ENCODE measurements around the gene RREB1. TPM values are rescaled to one million over a fixed set of nuclear protein-coding genes. Genes with fewer than 3 reads are reported as not detected.

Gene RREB1
- total and polyA plus RNA-seq, 2 of the 4 experiments (the other 2 are of a cell fraction) = 8.4 to 14.5 TPM

- in situ Hi-C loops (cut with MboI; ENCODE audit: low sequenced_read_pairs) = no loop called here
- no peak overlapping the region for H3K56ac ChIP-seq (ENCODE audit: extremely low read depth, insufficient read depth, low read length)
- dilution Hi-C loops (cut with HindIII; ENCODE audit: low sequenced_read_pairs, unreplicated experiment) = no loop called here
- H3K4ac ChIP-seq (ENCODE audit: low read depth, low read length) = no peak overlapping the region
- POLR2A ChIA-PET (ENCODE audit: unreplicated experiment) = no interaction called here
- H2BK120ac ChIP-seq (ENCODE audit: low read depth, low read length) = no peak overlapping the region
- H3K27me3 ChIP-seq (ENCODE audit: control insufficient read depth, insufficient read depth, low read length) = no peaks in the 10 kb centered on the region
- H3K23ac ChIP-seq (ENCODE audit: low read depth, low read length) = no peak overlapping the region
- no peak overlapping the region for H2AFZ ChIP-seq (replicated peaks; ENCODE audit: low read length, poor library complexity)
- no peak overlapping the region for H2BK15ac ChIP-seq (ENCODE audit: low read depth, low read length)
- no peak overlapping the region for H4K5ac ChIP-seq (ENCODE audit: low read depth, low read length)
- BruUV-seq (replicated peaks) = no TSS peak
- WGBS, 2 experiments (ENCODE audit: extremely low coverage in 2 of 2, insufficient read length in 1 of 2) = no CpG with 5 or more reads among the region's 2 CpGs
- H3K36me3 ChIP-seq (ENCODE audit: control insufficient read depth, insufficient read depth, low read length) = no peaks in the 10 kb centered on the region
- H3K27ac ChIP-seq (ENCODE audit: insufficient read depth, low read length) = no peak overlapping the region
- DNase-seq (no peak), ATAC-seq (ENCODE audit: low read depth) (no peak)
- H2BK5ac ChIP-seq (ENCODE audit: low read depth, low read length, poor library complexity, severe bottlenecking) = no peak overlapping the region
- H3K9me3 ChIP-seq (ENCODE audit: control insufficient read depth, insufficient read depth, low read length) = no peaks in the 10 kb centered on the region
- CTCF ChIA-PET = interaction anchor here (0.8 kb wide), 1 partner anchor 474 kb away, joined by 3 read pairs; no protein-coding TSS in a partner anchor
- peaks cover 28% of the 10 kb centered on the region for H3K4me1 ChIP-seq (ENCODE audit: control insufficient read depth, insufficient read depth, low read length)
- no peak overlapping the region for H3K9ac ChIP-seq (ENCODE audit: low read depth, low read length)
- peaks cover 32% of the 10 kb centered on the region for H4K20me1 ChIP-seq (ENCODE audit: insufficient read depth, low read length)
- peaks cover 26% of the 10 kb centered on the region for H3K9me1 ChIP-seq (ENCODE audit: insufficient read depth, low read length)
- H2AK5ac ChIP-seq (ENCODE audit: low read depth, low read length) = peak overlapping the region; percentile 11; the same call in 1 of the 2 replicates
- H2BK20ac ChIP-seq (ENCODE audit: low read depth, low read length) = no peak overlapping the region
- no peak overlapping the region for H4K91ac ChIP-seq (ENCODE audit: insufficient read depth, low read depth, low read length)
- H3K4me3 ChIP-seq (ENCODE audit: insufficient read depth, low read depth, low read length) = no peak overlapping the region
- peak overlapping the region in 1 of 2 experiments; percentile 1; a peak in 1 of 4 replicates for H4K8ac ChIP-seq (ENCODE audit: low read depth in 2 of 2, low read length in 2 of 2)
- H3K4me2 ChIP-seq (ENCODE audit: low read depth, low read length) = no peak overlapping the region
- H3K79me1 ChIP-seq (ENCODE audit: low read depth in 1 of 2, low read length in 2 of 2) = peaks cover 30 to 75% of the 10 kb centered on the region in 2 experiments
- no peak overlapping the region for H3K18ac ChIP-seq (ENCODE audit: low read depth, low read length)
- H3K14ac ChIP-seq (replicated peaks; ENCODE audit: low read depth, low read length) = no peak overlapping the region; the same call in 1 of the 2 replicates
- TF ChIP-seq CEBPB (IDR thresholded peaks at IDR 0.05; ENCODE audit: low read depth, low read length) = no peak
- TF ChIP-seq MAFK (IDR thresholded peaks at IDR 0.05; ENCODE audit: low read depth, low read length) = no peak
- no peak for TF ChIP-seq MAZ (IDR thresholded peaks at IDR 0.05; ENCODE audit: borderline replicate concordance, low read depth, low read length)
- no peak for TF ChIP-seq CHD1 (IDR thresholded peaks at IDR 0.05; ENCODE audit: low read depth, low read length)
- no peak for TF ChIP-seq NFE2L2 (IDR thresholded peaks at IDR 0.05; ENCODE audit: low read depth, low read length)
- no peak for TF ChIP-seq RCOR1 (IDR thresholded peaks at IDR 0.05; ENCODE audit: insufficient replicate concordance, low read length)
- no peak for TF ChIP-seq RFX5 (IDR thresholded peaks at IDR 0.05; ENCODE audit: low read depth, low read length)
- no peak for TF ChIP-seq USF2 (IDR thresholded peaks at IDR 0.05; ENCODE audit: low read depth, low read length)
- no peak for TF ChIP-seq FOS (IDR thresholded peaks at IDR 0.05; ENCODE audit: low read depth, low read length)
- no peak for TF ChIP-seq CTCF (conservative IDR thresholded peaks at IDR 0.05; ENCODE audit: low read depth, low read length)
- TF ChIP-seq BHLHE40 (IDR thresholded peaks at IDR 0.05; ENCODE audit: low read depth, low read length) = no peak
- TF ChIP-seq SMC3 (IDR thresholded peaks at IDR 0.05; ENCODE audit: low read depth, low read length) = no peak
- TF ChIP-seq POLR2A (IDR thresholded peaks at IDR 0.05; ENCODE audit: low read depth, low read length) = no peak
- TF ChIP-seq RAD21 (IDR thresholded peaks at IDR 0.05; ENCODE audit: low read length) = no peak
- no peak for TF ChIP-seq MXI1 (IDR thresholded peaks at IDR 0.05; ENCODE audit: borderline replicate concordance, low read depth, low read length)
- TF ChIP-seq ELK1 (IDR thresholded peaks at IDR 0.05; ENCODE audit: borderline replicate concordance, low read depth, low read length) = no peak
- peak overlapping the region; percentile 39 for H2AK9ac ChIP-seq (replicated peaks; ENCODE audit: low read depth, low read length, poor library complexity)
- intact Hi-C loops (cut with micrococcal nuclease) = no loop called here
Observed at GRCh38 chr6:7151381-7151780, 43.6 kb downstream of the RREB1 start.
